TTC549 (cell line): ENCODE results near the gene PDCL3.
A peak's percentile ranks its signal among the peaks of the same experiment; 100 is the strongest.

Experiments used
- FAIRE-seq: peaks from 2 replicates; lab custom pipeline; 2012; peaks lifted over from hg19 to GRCh38; lab: Jason Lieb, UNC

The PDCL3 gene

GRCh38 chr2:100561191-100561590 is 1.6 kb upstream of the PDCL3 start:
- FAIRE-seq = no peak

DNA sequence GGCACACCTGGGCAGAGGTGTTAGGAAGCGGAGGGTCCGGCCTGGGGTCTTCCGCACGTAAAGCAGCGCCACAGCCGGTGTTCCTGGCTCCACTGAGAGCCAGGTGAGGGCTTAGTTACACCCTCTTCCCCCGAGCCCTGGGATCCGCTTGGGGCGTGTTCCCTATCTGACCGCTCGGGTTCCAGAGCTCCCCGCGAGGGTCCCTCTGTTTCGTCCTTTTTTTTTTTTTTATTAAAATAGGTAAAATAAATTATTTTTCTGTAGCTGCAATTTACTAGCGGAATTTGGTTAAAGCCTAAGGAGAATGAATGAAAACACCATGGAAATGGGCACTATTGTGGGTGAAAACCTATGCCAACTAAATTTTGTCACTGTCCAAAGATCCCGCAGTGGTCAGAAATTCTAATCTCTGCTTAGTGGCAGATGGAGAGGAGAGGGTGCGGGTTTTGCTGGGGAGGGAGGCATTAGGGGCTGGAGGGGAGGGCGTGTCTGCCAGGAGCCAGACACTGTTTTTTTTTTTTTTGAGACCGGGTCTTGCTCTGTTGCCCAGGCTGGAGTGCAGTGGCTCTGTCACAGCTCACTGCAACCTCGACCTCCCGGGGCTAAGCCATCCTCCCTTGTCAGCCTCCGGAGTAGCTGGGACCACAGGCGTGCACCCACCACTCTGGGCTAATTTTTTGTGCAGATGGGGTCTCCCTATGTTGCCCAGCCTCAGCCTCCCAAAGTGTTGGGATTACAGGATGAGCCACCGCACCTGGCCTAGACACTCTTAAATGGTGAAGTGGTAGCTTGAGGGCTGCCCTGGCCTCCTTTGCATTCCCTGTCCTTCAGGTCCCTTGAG is 834 bp downstream of the PDCL3 start:
- FAIRE-seq = no peak

- no peak for FAIRE-seq
Observed at GRCh38 chr2:100568989-100569388, 6.2 kb downstream of the PDCL3 start.

GRCh38 chr2:100571668-100572067 is 8.9 kb downstream of the PDCL3 start:
- FAIRE-seq = no peak

DNA sequence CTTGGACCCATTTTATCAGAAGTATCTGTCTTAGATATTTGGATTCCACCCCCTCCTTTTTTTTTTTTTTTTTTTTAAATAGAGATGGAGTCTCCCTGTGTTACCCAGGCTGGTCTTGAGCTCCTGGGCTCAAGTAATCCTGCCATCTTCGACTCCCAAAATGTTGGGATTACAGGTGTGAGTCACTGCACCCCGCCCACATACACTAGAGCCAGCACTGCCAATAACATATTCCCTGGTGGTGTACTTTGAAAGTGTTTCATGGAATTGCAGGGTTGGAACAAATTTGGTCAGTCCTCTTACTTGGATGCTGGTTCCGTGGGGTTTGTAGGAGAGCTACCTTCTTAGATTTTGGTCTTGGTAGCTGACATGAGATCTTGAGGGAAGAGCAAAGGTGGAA is 15.0 kb downstream of the PDCL3 start:
- no peak for FAIRE-seq

GRCh38 chr2:100580367-100581276 is 17.8 kb downstream of the PDCL3 start:
- no peak for FAIRE-seq

- no peak for FAIRE-seq
Observed at GRCh38 chr2:100581277-100581612, 18.5 kb downstream of the PDCL3 start.

DNA sequence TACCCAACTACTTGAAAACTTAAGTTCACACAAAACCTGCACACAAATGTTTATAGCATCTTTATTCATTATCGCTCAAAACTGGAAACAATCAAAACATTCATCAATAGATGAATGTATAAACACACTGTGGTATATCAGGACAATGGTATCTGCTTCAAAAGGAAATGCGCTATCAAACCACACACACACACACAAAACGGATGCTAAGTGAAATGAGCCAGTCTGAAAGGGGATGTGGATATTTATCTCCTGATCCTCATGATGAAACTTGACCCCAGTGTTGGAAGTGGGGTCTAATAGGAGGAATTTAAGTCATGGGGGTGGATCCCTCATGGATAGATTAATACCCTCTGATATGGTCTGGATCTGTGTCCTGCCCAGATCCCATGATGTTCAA is 22.0 kb downstream of the PDCL3 start:
- FAIRE-seq = no peak

DNA sequence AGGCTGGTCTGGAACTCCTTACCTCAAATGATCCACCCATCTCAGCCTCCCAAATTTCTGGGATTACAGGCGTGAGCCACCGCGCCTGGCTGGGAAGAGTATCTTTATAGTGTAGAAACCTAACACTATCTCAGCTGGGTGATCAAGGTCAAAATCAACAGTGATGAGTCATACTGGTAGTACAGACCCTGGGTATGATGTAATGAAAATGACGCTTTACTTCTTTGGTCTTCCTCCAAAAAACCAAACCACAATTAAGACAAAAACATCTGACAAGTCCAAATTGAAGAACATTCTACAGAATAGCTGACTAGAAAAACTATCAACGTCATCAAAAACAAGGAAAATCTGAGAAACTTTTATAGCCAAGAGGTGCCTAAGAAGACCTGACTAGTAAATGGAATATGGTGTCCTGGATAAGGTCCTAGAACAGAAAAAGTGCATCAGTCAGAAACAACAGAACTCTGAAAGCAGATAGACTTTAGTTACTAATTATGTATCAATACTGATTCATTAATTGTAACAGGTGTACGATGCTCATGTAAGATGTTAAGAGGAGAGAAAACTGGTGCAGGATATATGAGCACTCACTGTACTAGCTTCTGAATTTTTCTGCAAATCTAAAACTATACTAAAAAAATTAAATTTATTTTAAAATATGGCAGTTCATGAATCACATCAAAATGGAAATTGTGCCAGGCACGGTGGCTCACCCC is 25.4 kb downstream of the PDCL3 start:
- FAIRE-seq = no peak

DNA sequence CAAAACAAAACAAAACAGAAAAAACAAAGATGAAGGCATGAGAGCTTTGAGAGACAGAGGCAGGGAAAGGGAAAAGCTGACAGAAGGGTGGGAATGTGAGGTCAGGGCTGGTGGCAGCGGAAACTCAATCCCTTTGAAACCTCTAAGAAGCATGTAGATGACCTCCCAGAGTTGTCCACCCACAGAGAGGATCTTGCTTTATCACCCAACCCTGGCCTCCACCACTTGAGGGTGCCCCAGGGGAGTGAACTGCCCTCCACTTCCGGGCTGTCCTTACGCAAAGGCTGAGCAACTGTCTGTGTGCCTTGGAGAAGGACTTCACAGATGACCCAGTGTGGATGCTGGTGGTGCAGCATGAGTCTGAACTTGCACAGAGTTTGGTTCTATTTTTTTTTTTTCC is 26.7 kb downstream of the PDCL3 start:
- no peak for FAIRE-seq

- FAIRE-seq = no peak
Observed at GRCh38 chr2:100592226-100592625, 29.4 kb downstream of the PDCL3 start.

DNA sequence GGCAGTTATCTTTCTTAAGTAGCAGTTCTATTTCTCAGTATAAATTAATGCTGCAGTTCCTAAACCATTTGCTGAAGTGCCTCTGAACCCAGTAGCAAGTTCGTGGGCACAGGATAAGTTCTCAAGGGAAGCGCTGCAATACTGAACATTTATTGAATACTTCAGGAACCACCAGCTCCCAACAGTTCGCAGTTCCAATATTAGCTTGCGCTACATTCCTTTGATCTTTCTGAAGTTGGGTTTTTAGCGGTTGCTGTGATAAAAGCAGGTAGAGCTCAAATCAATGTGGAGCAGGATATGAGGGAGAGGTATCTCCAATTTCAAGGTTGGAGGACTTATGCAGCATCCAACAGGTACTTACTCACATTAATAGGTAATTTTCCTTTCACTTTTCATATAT is 33.7 kb downstream of the PDCL3 start:
- FAIRE-seq = no peak

GRCh38 chr2:100599566-100599965 is 36.8 kb downstream of the PDCL3 start:
- FAIRE-seq = no peak

- FAIRE-seq = no peak
Observed at GRCh38 chr2:100601661-100602060, 38.9 kb downstream of the PDCL3 start.

DNA sequence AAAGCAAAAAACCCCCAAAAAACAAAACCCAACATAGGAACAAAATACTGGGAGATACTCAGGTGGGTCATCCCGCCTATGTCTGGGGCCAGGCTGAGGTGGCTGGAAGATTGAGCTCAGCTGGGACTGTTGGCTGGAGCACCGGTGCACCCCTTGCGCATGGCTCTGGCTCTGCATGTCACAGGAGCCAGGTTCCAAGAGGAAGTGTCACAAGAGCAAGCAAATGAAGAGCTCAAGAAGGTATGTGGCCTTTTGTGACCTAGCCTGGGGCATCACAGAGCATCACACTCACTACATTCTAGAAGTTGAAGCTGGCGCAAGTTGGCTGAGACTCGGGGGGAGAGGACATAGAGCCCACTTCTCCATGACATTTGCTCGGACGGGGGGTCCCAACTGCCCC is 40.6 kb downstream of the PDCL3 start:
- no peak for FAIRE-seq

DNA sequence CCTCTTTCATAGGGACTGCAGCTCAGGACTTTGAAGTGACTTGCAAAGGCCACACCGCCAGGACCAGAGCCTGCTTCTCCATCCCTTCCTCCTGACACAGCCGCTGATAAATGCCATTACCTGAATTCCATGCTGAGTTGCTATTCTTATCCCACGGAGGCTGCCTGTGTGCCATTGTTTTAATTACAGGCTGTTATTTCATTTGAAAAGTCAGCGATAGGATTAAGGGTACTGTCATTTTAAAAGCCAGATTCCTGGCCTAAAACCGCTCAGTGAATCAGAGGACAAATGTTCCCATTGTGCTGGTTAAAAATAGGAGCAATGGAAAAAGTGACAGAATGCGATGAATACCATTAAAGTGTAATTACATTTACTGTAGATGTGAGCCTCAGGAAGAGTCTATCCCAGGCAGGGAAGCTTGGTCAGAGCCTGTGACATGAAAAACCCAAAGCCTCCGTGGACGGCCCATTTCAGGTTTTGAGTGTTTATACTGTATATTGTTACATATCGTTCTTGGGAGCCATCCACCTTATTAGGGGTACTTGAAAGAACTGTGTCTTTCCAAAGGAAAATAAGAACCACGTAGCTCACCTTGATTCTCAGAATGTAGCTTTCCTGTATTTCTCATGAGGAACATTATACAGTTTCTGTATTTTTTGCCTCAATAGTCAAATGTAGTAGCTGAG is 41.3 kb downstream of the PDCL3 start:
- no peak for FAIRE-seq

DNA sequence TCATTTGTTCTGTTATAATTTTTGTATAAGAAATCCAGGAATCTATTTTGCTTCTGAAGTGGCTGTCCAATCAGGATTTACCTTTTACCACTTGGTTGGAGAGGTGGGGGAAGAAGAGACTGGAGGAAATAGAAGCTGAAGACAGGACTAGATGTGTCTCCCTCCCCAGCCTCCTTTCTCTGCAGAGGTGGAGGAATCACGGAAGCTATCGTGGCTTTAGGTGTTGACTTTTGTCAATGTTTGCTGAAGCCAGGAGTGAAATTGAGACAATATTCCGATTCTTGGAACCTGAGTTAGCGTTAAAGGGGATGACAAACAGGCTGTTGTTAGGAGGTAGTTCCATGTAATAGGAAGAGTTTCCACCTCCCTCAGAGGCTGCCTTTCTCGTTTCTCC is 43.5 kb downstream of the PDCL3 start:
- FAIRE-seq = no peak

GRCh38 chr2:100606726-100607343 is 44.0 kb downstream of the PDCL3 start:
- FAIRE-seq = peak; percentile 32

DNA sequence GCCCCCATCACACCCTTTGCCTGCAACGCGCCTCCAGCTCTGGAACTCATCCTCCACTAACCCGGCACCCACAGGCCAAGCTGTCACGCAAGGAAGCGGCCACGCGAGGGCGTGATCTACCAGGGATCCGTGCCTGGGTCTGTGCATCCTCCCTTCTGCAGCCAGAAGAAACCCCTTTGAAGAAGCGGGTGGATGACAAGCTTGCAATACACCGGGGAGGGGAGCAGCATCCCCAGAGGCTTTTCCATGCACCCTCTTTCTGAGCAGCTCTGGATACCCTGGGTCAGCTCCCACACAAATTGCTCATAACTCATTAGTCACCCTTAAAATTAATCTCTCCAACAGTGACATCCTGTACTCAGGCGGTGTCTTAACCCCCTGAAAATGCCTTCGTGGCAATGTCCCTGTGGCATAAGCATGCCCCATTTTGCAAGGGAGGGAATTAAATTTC is 47.6 kb downstream of the PDCL3 start:
- FAIRE-seq = no peak

- FAIRE-seq = no peak
Observed at GRCh38 chr2:100611079-100612029, 48.6 kb downstream of the PDCL3 start.
